Stimulated activated CD8-positive, alpha-beta memory T cell treated with anti-CD3 and anti-CD28 coated beads, Interleukin-2, amount 100 ng/mL, for 1 hour (primary cell): Measurements from ENCODE around the gene CD52.

Experiments
- DNase-seq, 2 donors: peaks; one replicate each; pipeline ENCODE4 v3.0.0-alpha.2; 2020; ENCODE audit warnings: low read depth in 2 of 2

The CD52 gene

GRCh38 chr1:26356106-26356505, 38.3 kb downstream of the CD52 start:
- no peak for DNase-seq

GRCh38 chr1:26357121-26357602, 39.4 kb downstream of the CD52 start:
- no peak for DNase-seq

- peak; percentile 34 to 56 for DNase-seq
Observed at GRCh38 chr1:26358411-26359384, 40.9 kb downstream of the CD52 start.

GRCh38 chr1:26359981-26360806, 42.4 kb downstream of the CD52 start:
- peak in 1 of 2 donors; percentile 37 for DNase-seq

- no peak for DNase-seq
Observed at GRCh38 chr1:26360807-26361604, 43.2 kb downstream of the CD52 start.

GRCh38 chr1:26361605-26362122, 43.9 kb downstream of the CD52 start:
- DNase-seq: no peak

- no peak for DNase-seq
Observed at GRCh38 chr1:26362331-26362730, 44.6 kb downstream of the CD52 start.

GRCh38 chr1:26363549-26364448, 46.0 kb downstream of the CD52 start:
- peak; percentile 71 to 73 for DNase-seq

GRCh38 chr1:26364956-26365355, 47.2 kb downstream of the CD52 start:
- no peak for DNase-seq

- no peak for DNase-seq
Observed at GRCh38 chr1:26367441-26367840, 49.7 kb downstream of the CD52 start.

- no peak for DNase-seq
Observed at GRCh38 chr1:26368006-26368405, 50.2 kb downstream of the CD52 start.

GRCh38 chr1:26368486-26368885, 50.7 kb downstream of the CD52 start:
- no peak for DNase-seq
